Lower leg skin (tissue), 3 donors: ENCODE measurements around the gene YIPF2.

Experiments used
- CTCF ChIP-seq, 3 donors: fragments of 450-650 bp; IDR thresholded peaks; one replicate each; pipeline ENCODE4 v1.5.1; 2016; ENCODE audit warnings: antibody characterized with exemption in 3 of 3, mild to moderate bottlenecking in 3 of 3, moderate library complexity in 2 of 3
- POLR2A ChIP-seq, 2 donors: fragments of 450-650 bp; IDR thresholded peaks; one replicate each; pipeline ENCODE4 v1.6.1; 2016 to 2017; ENCODE audit warnings: antibody characterized with exemption in 2 of 2, mild to moderate bottlenecking in 1 of 2, moderate library complexity in 1 of 2

- TF ChIP-seq POLR2A (IDR thresholded peaks at IDR 0.05) = no peak
- no peak for TF ChIP-seq CTCF (IDR thresholded peaks at IDR 0.05)
Measured at GRCh38 chr19:10921199-10921909, 7.1 kb downstream of the YIPF2 start.
